Measurements from ENCODE around the gene EXOSC3. TPM values are rescaled to one million over a fixed set of nuclear protein-coding genes. Genes with fewer than 3 reads are reported as not detected.
A peak's percentile ranks its signal among the peaks of the same experiment; 100 is the strongest.

Gene EXOSC3
- total and polyA plus RNA-seq, 9 of the 15 experiments (the other 6 are each of a cell fraction or from before 2014, with no cell fraction given), result 18.5 to 266 (median 114) TPM

- TF ChIP-seq ZNF699 (CRISPR knock-in tag; IDR thresholded peaks at IDR 0.05; ENCODE audit: insufficient replicate concordance) (no peak), ZNF140 (CRISPR knock-in tag; IDR thresholded peaks at IDR 0.05) (no peak), ZNF133 (CRISPR knock-in tag; IDR thresholded peaks at IDR 0.05) (no peak)
- TF ChIP-seq, protein P1, sequence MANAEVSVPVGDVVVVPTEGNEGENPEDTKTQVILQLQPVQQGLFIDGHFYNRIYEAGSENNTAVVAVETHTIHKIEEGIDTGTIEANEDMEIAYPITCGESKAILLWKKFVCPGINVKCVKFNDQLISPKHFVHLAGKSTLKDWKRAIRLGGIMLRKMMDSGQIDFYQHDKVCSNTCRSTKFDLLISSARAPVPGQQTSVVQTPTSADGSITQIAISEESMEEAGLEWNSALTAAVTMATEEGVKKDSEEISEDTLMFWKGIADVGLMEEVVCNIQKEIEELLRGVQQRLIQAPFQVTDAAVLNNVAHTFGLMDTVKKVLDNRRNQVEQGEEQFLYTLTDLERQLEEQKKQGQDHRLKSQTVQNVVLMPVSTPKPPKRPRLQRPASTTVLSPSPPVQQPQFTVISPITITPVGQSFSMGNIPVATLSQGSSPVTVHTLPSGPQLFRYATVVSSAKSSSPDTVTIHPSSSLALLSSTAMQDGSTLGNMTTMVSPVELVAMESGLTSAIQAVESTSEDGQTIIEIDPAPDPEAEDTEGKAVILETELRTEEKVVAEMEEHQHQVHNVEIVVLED (CRISPR knock-in tag; IDR thresholded peaks at IDR 0.05), result no peak
Measured at GRCh38 chr9:37740128-37740527, 44.7 kb downstream of the EXOSC3 start (continued).

GRCh38 chr9:37739222-37739621 lies 45.6 kb downstream of the EXOSC3 start:
- H3K27me3 ChIP-seq (ENCODE audit: control insufficient read depth in 2 of 2, insufficient read depth in 2 of 2, low read length in 2 of 2), result peaks cover 44 to 47% of the 10 kb centered on the region in 2 experiments
- no peaks in the 10 kb centered on the region for H4K20me1 ChIP-seq (replicated peaks; ENCODE audit: control insufficient read depth, insufficient read depth, low read length)
- H3K79me2 ChIP-seq (ENCODE audit: control insufficient read depth, insufficient read depth, low read length), result no peaks in the 10 kb centered on the region
- peak; percentile 10; the same call in 2 of the 3 replicates for ATAC-seq
- H3K36me3 ChIP-seq (ENCODE audit: control insufficient read depth, insufficient read depth, low read length), result no peaks in the 10 kb centered on the region
- no peak overlapping the region for H2AFZ ChIP-seq (ENCODE audit: low read depth, low read length)
- CTCF ChIA-PET (ENCODE audit: low intra/inter-chr PET ratio), result no interaction called here
- intact Hi-C loops (cut with micrococcal nuclease), result no loop called here
- BruUV-seq (replicated peaks), result no TSS peak
- POLR2A ChIA-PET, result interaction anchor here (0.7 to 0.9 kb wide), 2 partner anchors 9 to 15 kb away, joined by 3 read pairs; no protein-coding TSS in a partner anchor
- no peak for DNase-seq (ENCODE audit: extremely low read depth in 1 of 4, low spot score in 3 of 4)
- peaks cover 4% of the 10 kb centered on the region for H3K9me1 ChIP-seq (ENCODE audit: control insufficient read depth, insufficient read depth, low read length)
- H3K9me3 ChIP-seq (replicated peaks; ENCODE audit: control insufficient read depth, insufficient read depth, low read depth, low read length), result no peaks in the 10 kb centered on the region
- no peak overlapping the region for H3K27ac ChIP-seq (ENCODE audit: extremely low read depth, low read depth, low read length)
- H3K4me1 ChIP-seq (replicated peaks in 1 of 2; ENCODE audit: control insufficient read depth in 2 of 2, insufficient read depth in 2 of 2, low read length in 2 of 2), result peaks cover 0 to 10% of the 10 kb centered on the region in 2 experiments; a peak in 2 of 5 replicates
- no peak overlapping the region for H3K4me2 ChIP-seq (ENCODE audit: insufficient read depth, low read length)
- no peak overlapping the region for H3K4me3 ChIP-seq
- 17% methylated on average over 5 of the region's 5 CpGs for WGBS (ENCODE audit: insufficient coverage, low coverage, missing lambda C conversion rate)
- no peak overlapping the region for H3K9ac ChIP-seq (ENCODE audit: insufficient read depth in 1 of 2, low read depth in 2 of 2, low read length in 2 of 2)
- in situ Hi-C loops (cut with MboI), result loop anchor here (25.0 kb wide), 1 partner anchor 623 kb away; no protein-coding TSS in a partner anchor
- no peak for FAIRE-seq
- TF ChIP-seq SMARCC2 (IDR thresholded peaks at IDR 0.05; ENCODE audit: low read depth) (no peak), SUPT5H (IDR thresholded peaks at IDR 0.05) (no peak), THRB (CRISPR knock-in tag; conservative IDR thresholded peaks at IDR 0.05) (no peak), ZNF41 (CRISPR knock-in tag; conservative IDR thresholded peaks at IDR 0.05) (no peak), ETS2 (tag; IDR thresholded peaks at IDR 0.05; ENCODE audit: borderline replicate concordance, poor library complexity, severe bottlenecking) (no peak), MEIS2 (IDR thresholded peaks at IDR 0.05; ENCODE audit: partially characterized antibody) (no peak), HDAC6 (IDR thresholded peaks at IDR 0.05; ENCODE audit: low read depth, low read length) (no peak), RNF2 (IDR thresholded peaks at IDR 0.05) (no peak)
- TF ChIP-seq, protein P2, sequence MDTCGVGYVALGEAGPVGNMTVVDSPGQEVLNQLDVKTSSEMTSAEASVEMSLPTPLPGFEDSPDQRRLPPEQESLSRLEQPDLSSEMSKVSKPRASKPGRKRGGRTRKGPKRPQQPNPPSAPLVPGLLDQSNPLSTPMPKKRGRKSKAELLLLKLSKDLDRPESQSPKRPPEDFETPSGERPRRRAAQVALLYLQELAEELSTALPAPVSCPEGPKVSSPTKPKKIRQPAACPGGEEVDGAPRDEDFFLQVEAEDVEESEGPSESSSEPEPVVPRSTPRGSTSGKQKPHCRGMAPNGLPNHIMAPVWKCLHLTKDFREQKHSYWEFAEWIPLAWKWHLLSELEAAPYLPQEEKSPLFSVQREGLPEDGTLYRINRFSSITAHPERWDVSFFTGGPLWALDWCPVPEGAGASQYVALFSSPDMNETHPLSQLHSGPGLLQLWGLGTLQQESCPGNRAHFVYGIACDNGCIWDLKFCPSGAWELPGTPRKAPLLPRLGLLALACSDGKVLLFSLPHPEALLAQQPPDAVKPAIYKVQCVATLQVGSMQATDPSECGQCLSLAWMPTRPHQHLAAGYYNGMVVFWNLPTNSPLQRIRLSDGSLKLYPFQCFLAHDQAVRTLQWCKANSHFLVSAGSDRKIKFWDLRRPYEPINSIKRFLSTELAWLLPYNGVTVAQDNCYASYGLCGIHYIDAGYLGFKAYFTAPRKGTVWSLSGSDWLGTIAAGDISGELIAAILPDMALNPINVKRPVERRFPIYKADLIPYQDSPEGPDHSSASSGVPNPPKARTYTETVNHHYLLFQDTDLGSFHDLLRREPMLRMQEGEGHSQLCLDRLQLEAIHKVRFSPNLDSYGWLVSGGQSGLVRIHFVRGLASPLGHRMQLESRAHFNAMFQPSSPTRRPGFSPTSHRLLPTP (IDR thresholded peaks at IDR 0.05; ENCODE audit: borderline replicate concordance, extremely low read depth, insufficient read length), result no peak
- TF ChIP-seq, protein P3, sequence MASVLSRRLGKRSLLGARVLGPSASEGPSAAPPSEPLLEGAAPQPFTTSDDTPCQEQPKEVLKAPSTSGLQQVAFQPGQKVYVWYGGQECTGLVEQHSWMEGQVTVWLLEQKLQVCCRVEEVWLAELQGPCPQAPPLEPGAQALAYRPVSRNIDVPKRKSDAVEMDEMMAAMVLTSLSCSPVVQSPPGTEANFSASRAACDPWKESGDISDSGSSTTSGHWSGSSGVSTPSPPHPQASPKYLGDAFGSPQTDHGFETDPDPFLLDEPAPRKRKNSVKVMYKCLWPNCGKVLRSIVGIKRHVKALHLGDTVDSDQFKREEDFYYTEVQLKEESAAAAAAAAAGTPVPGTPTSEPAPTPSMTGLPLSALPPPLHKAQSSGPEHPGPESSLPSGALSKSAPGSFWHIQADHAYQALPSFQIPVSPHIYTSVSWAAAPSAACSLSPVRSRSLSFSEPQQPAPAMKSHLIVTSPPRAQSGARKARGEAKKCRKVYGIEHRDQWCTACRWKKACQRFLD (CRISPR knock-in tag; IDR thresholded peaks at IDR 0.05), result no peak

All from K562 (cell line).